Left ventricle myocardium inferior (tissue), 1 donor: ENCODE results near the gene RYR2. TPM values are rescaled to one million over a fixed set of nuclear protein-coding genes. Genes with fewer than 3 reads are reported as not detected.

Source experiments
- DNase-seq: peaks from one replicate; pipeline ENCODE4 v3.0.0-alpha.2; 2020
- H3K27ac ChIP-seq: fragments of 200-600 bp; replicated peaks from 2 replicates; pipeline ENCODE4 v1.8.0; 2021
- H3K27me3 ChIP-seq: fragments of 200-600 bp; 2 replicates; pipeline ENCODE4 v1.8.0; 2021; ENCODE audit warnings: low read depth
- H3K36me3 ChIP-seq: fragments of 200-600 bp; 2 replicates; pipeline ENCODE4 v1.8.0; 2021
- H3K4me1 ChIP-seq: fragments of 200-600 bp; 2 replicates; pipeline ENCODE4 v1.8.0; 2021
- H3K4me3 ChIP-seq: fragments of 200-600 bp; 2 replicates; pipeline ENCODE4 v1.8.0; 2021; ENCODE audit warnings: mild to moderate bottlenecking, moderate library complexity
- H3K9me3 ChIP-seq: fragments of 200-600 bp; replicated peaks from 2 replicates; pipeline ENCODE4 v1.8.0; 2021
- intact Hi-C: fragments of 100-400 bp; cut with micrococcal nuclease; formaldehyde crosslinking; loops from one replicate; pipeline ENCODE4 v1.11.0; 2022
- total RNA-seq: library from RNA; stranded (reverse); fragmentation: NEBNext Ultra II Directional; extraction: Animal tissue kit (Norgen Biotek cat#: 25700); gene quantifications from one replicate; pipeline ENCODE4 v1.2.1, GENCODE V29; 2021
- TF ChIP-seq, protein P1 (sequence below): fragments of 200-600 bp; IDR thresholded peaks from 2 replicates; pipeline ENCODE4 v1.8.0; 2021; ENCODE audit warnings: antibody characterized with exemption, mild to moderate bottlenecking, borderline replicate concordance
- donor health status: DM: no; HTN: yes; CAD: no; lungs with severe emphysema.

The RYR2 gene
- total RNA-seq, 1 donor from 2014 or later: 783 TPM

DNA sequence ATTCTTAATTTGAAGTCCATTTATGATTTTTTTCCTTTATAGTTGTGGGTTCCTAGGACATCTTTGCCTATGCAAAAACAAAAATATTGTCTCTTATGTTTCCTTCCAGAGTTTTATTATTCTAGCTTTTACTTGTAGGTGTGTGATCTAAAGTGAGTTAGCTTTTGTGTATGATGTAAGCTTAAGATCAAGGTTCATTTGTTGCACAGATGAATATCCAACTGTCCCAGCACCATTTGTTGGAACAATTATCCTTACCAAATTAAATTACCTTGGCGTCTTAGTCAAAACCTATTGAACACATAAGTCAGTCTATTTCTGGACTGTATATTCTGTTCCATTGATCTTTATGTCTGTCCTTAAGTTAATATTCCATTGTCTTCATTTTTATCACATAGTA, 511.1 kb downstream of the RYR2 start:
- Histone ChIP-seq H3K9me3 (no peaks in the 10 kb centered on the region), H3K27ac (no peak overlapping the region), H3K4me3 (no peak overlapping the region), H3K36me3 (peaks cover 26% of the 10 kb centered on the region), H3K4me1 (peaks cover 58% of the 10 kb centered on the region), H3K27me3 (no peaks in the 10 kb centered on the region)
- no peak for DNase-seq
- TF ChIP-seq, protein P1, sequence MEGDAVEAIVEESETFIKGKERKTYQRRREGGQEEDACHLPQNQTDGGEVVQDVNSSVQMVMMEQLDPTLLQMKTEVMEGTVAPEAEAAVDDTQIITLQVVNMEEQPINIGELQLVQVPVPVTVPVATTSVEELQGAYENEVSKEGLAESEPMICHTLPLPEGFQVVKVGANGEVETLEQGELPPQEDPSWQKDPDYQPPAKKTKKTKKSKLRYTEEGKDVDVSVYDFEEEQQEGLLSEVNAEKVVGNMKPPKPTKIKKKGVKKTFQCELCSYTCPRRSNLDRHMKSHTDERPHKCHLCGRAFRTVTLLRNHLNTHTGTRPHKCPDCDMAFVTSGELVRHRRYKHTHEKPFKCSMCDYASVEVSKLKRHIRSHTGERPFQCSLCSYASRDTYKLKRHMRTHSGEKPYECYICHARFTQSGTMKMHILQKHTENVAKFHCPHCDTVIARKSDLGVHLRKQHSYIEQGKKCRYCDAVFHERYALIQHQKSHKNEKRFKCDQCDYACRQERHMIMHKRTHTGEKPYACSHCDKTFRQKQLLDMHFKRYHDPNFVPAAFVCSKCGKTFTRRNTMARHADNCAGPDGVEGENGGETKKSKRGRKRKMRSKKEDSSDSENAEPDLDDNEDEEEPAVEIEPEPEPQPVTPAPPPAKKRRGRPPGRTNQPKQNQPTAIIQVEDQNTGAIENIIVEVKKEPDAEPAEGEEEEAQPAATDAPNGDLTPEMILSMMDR: no peak
- intact Hi-C loops: no loop called here

DNA sequence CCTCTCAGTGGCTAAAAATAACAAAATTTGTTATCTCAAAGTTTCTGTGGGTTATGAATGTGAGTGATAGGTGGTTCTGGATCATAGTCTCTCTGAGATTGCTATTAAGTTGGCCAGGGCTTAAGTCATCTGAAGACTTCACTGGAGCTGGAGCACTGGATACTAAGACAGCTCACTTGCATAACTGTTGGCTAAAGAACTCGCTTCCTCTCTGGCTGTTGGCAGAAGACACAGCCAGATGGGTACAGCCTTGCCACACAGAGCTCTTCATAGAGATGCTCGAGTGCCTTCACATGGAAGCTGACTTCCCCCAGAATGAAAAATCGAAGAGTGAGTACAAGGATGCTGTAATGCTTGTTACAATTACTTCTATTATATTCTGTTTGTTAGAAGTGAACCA, 514.9 kb downstream of the RYR2 start:
- H3K36me3 ChIP-seq: no peaks in the 10 kb centered on the region
- H3K4me3 ChIP-seq: no peak overlapping the region
- no peaks in the 10 kb centered on the region for H3K27me3 ChIP-seq
- TF ChIP-seq, protein P1: no peak
- peak overlapping the region; percentile 38 for H3K27ac ChIP-seq
- intact Hi-C loops: no loop called here
- H3K9me3 ChIP-seq: no peaks in the 10 kb centered on the region
- H3K4me1 ChIP-seq: peaks cover 69% of the 10 kb centered on the region
- no peak for DNase-seq

DNA sequence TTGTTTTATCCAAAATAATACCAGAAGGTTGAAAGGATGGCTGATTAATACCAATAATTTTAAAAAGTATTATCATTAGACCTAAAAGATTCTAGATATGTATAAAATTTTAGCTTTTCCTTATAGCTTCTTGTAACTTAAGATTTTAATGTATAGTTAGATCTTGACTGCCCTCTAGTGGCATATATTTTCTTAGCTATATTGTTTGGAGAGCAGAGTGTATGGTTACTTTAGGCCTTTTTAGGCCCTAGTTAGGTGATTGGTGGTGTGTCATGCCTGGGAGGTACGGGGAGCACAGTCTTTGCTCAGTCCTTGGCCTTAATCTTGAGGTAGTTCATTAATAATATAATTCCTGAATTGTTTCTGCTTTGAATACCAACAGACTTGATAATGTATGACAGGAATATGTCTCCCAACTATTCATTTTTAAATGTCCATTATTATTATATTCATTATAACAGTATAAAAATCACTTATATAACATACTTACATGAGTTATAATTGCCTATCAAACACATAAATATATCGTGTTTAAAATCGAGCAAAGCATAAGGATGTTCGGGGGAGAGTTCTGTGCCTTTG, 520.3 kb downstream of the RYR2 start:
- no peak for DNase-seq
- Histone ChIP-seq H3K27me3 (no peaks in the 10 kb centered on the region), H3K4me3 (no peak overlapping the region), H3K36me3 (peaks cover 15% of the 10 kb centered on the region), H3K4me1 (peaks cover 53% of the 10 kb centered on the region), H3K9me3 (no peaks in the 10 kb centered on the region), H3K27ac (no peak overlapping the region)
- intact Hi-C loops: no loop called here
- TF ChIP-seq, protein P1: peak; percentile 55

DNA sequence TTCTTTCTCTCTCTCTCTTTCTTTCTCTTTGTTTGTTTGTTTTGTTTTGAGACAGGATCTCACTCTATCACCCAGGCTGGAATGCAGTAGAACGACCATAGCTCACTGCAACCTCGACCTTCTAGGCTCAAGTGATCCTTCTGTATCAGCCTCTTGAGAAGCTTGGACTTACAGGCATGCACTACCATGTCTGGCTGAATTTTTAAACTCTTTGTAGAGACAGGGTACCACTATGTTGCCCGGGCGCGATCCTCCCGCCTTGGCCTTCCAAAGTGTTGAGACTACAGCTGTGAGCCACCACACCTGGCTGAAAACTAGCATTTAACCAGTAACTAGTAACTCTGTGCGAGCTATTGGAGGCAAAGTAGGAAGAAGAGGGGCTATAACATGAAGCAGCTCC, 523.3 kb downstream of the RYR2 start:
- no peak overlapping the region for H3K4me3 ChIP-seq
- H3K36me3 ChIP-seq: peaks cover 28% of the 10 kb centered on the region
- no peaks in the 10 kb centered on the region for H3K9me3 ChIP-seq
- H3K27me3 ChIP-seq: no peaks in the 10 kb centered on the region
- no peak overlapping the region for H3K27ac ChIP-seq
- no peak for DNase-seq
- TF ChIP-seq, protein P1: no peak
- intact Hi-C loops: no loop called here
- peaks cover 24% of the 10 kb centered on the region for H3K4me1 ChIP-seq

DNA sequence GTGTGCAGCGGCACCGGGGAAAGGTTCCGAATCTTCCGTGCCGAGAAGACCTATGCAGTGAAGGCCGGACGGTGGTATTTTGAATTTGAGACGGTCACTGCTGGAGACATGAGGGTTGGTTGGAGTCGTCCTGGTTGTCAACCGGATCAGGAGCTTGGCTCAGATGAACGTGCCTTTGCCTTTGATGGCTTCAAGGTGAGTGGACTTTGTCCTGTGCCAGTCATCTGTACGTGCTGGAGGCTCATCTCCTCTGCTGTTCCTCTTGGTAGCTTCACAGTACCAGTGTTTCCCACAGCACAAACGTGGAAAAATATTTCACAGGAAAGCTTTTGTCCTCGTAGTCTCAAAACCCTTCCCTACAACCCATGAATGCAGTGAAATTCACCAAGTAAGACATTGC, 524.6 kb downstream of the RYR2 start:
- H3K4me1 ChIP-seq: peaks cover 19% of the 10 kb centered on the region
- DNase-seq: no peak
- peaks cover 28% of the 10 kb centered on the region for H3K36me3 ChIP-seq
- H3K9me3 ChIP-seq: no peaks in the 10 kb centered on the region
- no peak overlapping the region for H3K4me3 ChIP-seq
- TF ChIP-seq, protein P1: no peak
- intact Hi-C loops: no loop called here
- H3K27me3 ChIP-seq: no peaks in the 10 kb centered on the region
- peak overlapping the region; percentile 34 for H3K27ac ChIP-seq

DNA sequence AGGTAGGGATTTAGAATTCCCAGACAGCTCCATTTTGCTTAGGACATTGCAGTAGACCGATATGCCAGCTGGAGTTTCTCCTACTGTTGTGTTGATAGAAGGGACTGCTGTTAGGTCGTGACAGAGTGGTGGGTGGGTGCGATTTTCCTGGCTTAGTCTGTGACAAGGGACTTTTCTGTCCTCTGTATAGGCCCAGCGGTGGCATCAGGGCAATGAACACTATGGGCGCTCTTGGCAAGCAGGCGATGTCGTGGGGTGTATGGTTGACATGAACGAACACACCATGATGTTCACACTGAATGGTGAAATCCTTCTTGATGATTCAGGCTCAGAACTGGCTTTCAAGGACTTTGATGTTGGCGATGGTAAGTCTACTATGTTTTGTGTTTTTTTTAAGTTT, 527.0 kb downstream of the RYR2 start:
- Histone ChIP-seq H3K27me3 (no peaks in the 10 kb centered on the region), H3K27ac (peak overlapping the region; percentile 17), H3K4me3 (no peak overlapping the region), H3K4me1 (peaks cover 19% of the 10 kb centered on the region), H3K9me3 (no peaks in the 10 kb centered on the region), H3K36me3 (peaks cover 28% of the 10 kb centered on the region)
- intact Hi-C loops: no loop called here
- TF ChIP-seq, protein P1: no peak
- DNase-seq: no peak
